ENCODE results near the gene XG. TPM values are rescaled to one million over a fixed set of nuclear protein-coding genes. Genes with fewer than 3 reads are reported as not detected.
"Not testable (repeated sequence)": the region's sequence is repeated elsewhere in the genome, so short reads cannot be mapped to it uniquely, and the experiment has no call there.

The XG gene
- total RNA-seq, 2 experiments from 2014 or later, result not detected

GRCh38 chrX:2799369-2799768 is 47.5 kb downstream of the XG start:
- Mint-ChIP-seq H3K4me1 (no peaks in the 10 kb centered on the region), H3K27me3 (no peaks in the 10 kb centered on the region), H3K36me3 (ENCODE audit: low read depth) (no peaks in the 10 kb centered on the region), H3K9me3 (no peaks in the 10 kb centered on the region), H3K4me3 (no peak overlapping the region), H3K27ac (no peak overlapping the region)
- DNase-seq, result no peak
- POLR2A ChIA-PET, result no interaction called here
- CTCF ChIA-PET, result no interaction called here

GRCh38 chrX:2799980-2800379 is 48.1 kb downstream of the XG start:
- POLR2A ChIA-PET; H3K4me3 Mint-ChIP-seq; H3K4me1 Mint-ChIP-seq; H3K27me3 Mint-ChIP-seq; CTCF ChIA-PET; DNase-seq; H3K36me3 Mint-ChIP-seq (ENCODE audit: low read depth); H3K27ac Mint-ChIP-seq; H3K9me3 Mint-ChIP-seq: not testable (repeated sequence)

DNA sequence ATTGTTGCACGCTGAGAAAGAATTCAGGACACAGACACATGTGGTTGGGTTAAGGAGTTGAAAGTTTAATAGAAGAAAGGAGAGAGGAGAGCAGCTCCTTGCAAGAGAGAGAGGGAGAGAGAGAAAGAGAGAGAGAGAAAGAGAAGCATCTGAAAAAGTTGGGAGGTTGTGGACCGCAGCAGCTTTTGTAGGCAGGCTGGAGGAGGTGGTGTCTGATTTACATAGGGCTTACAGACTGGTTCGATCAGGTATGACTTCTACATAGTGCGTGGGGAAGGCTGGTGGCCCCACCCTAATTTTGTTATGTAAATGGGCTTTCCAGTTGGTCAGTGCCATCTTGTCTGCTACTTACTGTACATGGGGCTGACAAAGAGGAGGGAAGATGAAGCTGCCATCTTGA is 49.4 kb downstream of the XG start:
- no peak overlapping the region for H3K4me3 Mint-ChIP-seq
- no peak overlapping the region for H3K27ac Mint-ChIP-seq
- H3K4me1 Mint-ChIP-seq, result no peaks in the 10 kb centered on the region
- ChIA-PET CTCF (interaction anchor here (0.8 kb wide), 1 partner anchor 15 kb away, joined by 4 read pairs; no protein-coding TSS in a partner anchor), POLR2A (no interaction called here)
- no peaks in the 10 kb centered on the region for H3K27me3 Mint-ChIP-seq
- H3K9me3 Mint-ChIP-seq, result no peaks in the 10 kb centered on the region
- H3K36me3 Mint-ChIP-seq (ENCODE audit: low read depth), result no peaks in the 10 kb centered on the region
- DNase-seq, result no peak

DNA sequence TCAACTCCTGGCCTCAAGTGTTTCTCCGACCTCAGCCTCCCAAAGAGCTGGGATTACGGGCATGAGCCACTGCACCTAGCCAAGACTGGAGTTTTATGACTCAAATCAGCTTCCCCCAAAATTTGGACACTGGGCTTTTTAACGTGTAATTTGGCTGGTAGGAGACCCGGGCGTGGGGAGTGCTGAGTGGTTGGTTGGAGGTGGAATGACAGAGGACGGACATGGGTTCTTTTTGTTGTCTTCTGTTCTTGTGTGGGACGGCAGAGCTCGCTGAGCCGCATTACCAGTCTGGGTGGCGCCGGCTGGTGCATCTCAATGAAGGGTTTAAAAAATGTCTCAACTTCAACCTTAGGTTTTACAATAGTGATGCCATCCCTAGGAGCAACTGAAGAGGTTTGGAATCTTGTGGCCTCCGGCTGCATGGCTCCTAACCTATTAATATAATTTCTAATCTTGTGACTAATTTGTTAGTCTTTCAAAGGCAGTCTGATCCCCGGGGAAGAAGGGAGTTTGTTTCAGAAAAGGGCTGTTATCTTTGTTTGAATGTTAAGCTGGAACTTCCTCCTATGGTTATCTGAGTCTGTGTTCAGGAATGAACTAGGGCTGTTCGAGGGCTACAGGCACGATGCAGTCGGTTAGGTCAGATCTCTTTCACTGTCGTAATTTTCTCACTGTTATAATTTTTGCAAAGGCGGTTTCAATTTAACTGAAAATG is 50.7 kb downstream of the XG start:
- H3K27ac Mint-ChIP-seq; DNase-seq; H3K9me3 Mint-ChIP-seq; CTCF ChIA-PET; H3K36me3 Mint-ChIP-seq (ENCODE audit: low read depth); H3K4me1 Mint-ChIP-seq; H3K27me3 Mint-ChIP-seq; H3K4me3 Mint-ChIP-seq: not testable (repeated sequence)
- POLR2A ChIA-PET, result interaction anchor here (0.6 kb wide), 1 partner anchor 10 kb away, joined by 4 read pairs; no protein-coding TSS in a partner anchor

DNA sequence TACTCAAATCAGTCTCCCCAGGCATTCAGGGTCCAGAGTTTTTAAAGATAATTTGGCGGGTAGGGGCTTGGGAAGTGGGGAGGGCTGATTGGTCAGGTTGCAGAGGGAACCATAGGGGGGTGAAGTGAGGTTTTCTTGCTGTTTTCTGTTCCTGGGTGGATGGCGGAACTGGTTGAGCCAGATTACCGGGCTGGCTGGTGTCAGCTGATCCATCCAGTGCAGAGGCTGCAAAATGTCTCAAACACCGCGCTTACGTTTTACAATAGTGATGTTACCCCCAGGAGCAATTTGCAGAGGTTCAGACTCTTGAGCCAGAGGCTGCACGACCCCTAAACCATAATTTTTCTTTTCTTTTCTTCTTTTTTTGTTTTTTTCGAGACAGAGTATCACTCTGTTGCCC is 51.6 kb downstream of the XG start:
- H3K36me3 Mint-ChIP-seq (ENCODE audit: low read depth); H3K27ac Mint-ChIP-seq; H3K27me3 Mint-ChIP-seq; H3K4me1 Mint-ChIP-seq; H3K4me3 Mint-ChIP-seq; POLR2A ChIA-PET; H3K9me3 Mint-ChIP-seq; CTCF ChIA-PET; DNase-seq: not testable (repeated sequence)

DNA sequence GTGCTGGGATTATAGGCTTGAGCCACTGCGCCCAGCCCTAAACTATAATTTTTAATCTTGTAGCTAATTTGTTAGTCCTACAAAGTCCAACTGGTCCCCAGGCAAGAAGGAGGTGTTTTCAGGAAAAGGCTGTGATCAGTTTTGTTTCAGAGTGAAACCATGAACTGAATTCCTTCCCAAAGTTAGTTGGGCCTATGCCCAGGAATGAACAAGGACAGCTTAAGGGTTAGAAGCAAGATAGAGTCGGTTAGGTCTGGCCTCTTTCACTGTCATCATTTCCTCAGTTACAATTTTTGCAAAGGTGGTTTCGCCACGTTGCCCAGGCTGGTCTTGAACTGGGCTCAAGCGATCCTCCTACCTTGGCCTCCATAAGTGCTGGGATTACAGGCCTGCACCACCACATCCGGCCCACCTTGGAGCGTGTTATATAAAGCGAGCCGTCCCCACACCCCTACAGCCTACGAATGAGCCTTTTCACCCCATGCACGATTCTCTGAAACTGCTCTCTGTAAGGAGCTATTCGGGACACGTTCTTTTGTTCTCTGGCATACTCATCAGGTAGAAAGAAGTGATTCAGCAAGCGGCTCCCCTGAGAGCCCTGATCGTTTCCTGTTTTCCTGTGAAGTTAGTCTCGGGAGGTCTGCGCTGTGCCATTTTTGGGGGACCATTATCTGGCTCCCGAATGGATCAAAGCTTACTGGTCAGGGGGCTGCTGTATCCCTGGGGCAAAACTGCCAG is 52.4 kb downstream of the XG start:
- H3K9me3 Mint-ChIP-seq; H3K4me3 Mint-ChIP-seq; CTCF ChIA-PET; H3K27me3 Mint-ChIP-seq; POLR2A ChIA-PET; H3K36me3 Mint-ChIP-seq (ENCODE audit: low read depth); H3K27ac Mint-ChIP-seq; DNase-seq; H3K4me1 Mint-ChIP-seq: not testable (repeated sequence)

DNA sequence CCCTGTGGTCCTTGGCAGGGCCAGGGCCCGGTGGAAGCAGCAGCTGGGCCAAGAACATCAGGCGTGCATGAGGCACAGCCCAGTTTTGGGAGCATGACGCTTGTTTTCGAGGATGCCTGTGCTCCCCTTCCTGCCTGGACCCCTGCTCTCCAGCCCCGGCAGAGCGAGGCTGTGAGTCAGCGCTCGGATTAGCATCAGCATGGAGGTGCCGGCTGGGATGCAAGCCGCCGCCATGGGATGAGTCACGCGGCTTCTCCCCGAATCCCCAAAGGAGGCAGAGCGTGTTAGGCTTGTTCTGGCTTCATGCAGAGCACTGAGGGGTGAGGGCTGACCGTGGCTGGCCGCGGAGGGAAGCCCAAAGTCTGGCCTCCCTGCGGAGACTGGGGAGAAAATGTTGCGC is 53.0 kb downstream of the XG start:
- H3K27ac Mint-ChIP-seq; H3K9me3 Mint-ChIP-seq; H3K4me3 Mint-ChIP-seq; CTCF ChIA-PET; H3K4me1 Mint-ChIP-seq; H3K36me3 Mint-ChIP-seq (ENCODE audit: low read depth); POLR2A ChIA-PET; H3K27me3 Mint-ChIP-seq; DNase-seq: not testable (repeated sequence)

GRCh38 chrX:2811271-2811670 is 59.4 kb downstream of the XG start:
- Mint-ChIP-seq H3K27me3 (peaks cover 6% of the 10 kb centered on the region), H3K9me3 (peaks cover 4% of the 10 kb centered on the region), H3K36me3 (ENCODE audit: low read depth) (no peaks in the 10 kb centered on the region), H3K4me3 (no peak overlapping the region), H3K4me1 (peaks cover 2% of the 10 kb centered on the region), H3K27ac (no peak overlapping the region)
- POLR2A ChIA-PET, result no interaction called here
- CTCF ChIA-PET, result no interaction called here
- no peak for DNase-seq

GRCh38 chrX:2812161-2812907 is 60.5 kb downstream of the XG start:
- H3K27ac Mint-ChIP-seq; H3K9me3 Mint-ChIP-seq; H3K27me3 Mint-ChIP-seq; H3K36me3 Mint-ChIP-seq (ENCODE audit: low read depth); H3K4me1 Mint-ChIP-seq; H3K4me3 Mint-ChIP-seq; CTCF ChIA-PET: not testable (repeated sequence)
- POLR2A ChIA-PET, result interaction anchor here (0.6 kb wide), 1 partner anchor 10 kb away, joined by 4 read pairs; no protein-coding TSS in a partner anchor
- DNase-seq, result peak; percentile 53

DNA sequence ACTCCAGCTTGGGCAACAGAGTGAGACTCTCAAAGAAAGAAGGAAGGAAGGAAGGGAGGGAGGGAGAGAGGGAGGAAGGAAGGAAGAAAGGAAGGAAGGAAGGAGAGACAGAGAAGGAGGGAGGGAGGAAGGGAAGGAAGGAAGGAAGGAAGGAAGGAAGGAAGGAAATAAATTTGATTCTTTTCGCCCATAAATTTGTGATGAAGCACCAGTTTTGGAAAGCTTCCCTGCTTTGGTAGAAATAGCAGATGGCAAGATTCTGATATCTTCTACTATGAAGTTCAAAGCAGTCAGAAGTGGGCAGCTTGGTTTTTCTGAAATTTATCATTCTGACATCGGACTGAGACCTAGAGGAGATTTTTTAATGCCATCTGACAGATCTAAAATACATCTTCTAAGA is 65.2 kb downstream of the XG start:
- no peaks in the 10 kb centered on the region for H3K9me3 Mint-ChIP-seq
- POLR2A ChIA-PET, result no interaction called here
- CTCF ChIA-PET, result no interaction called here
- H3K4me3 Mint-ChIP-seq, result no peak overlapping the region
- DNase-seq, result no peak
- peaks cover 6% of the 10 kb centered on the region for H3K27me3 Mint-ChIP-seq
- H3K27ac Mint-ChIP-seq, result no peak overlapping the region
- peaks cover 13% of the 10 kb centered on the region for H3K4me1 Mint-ChIP-seq
- no peaks in the 10 kb centered on the region for H3K36me3 Mint-ChIP-seq (ENCODE audit: low read depth)

DNA sequence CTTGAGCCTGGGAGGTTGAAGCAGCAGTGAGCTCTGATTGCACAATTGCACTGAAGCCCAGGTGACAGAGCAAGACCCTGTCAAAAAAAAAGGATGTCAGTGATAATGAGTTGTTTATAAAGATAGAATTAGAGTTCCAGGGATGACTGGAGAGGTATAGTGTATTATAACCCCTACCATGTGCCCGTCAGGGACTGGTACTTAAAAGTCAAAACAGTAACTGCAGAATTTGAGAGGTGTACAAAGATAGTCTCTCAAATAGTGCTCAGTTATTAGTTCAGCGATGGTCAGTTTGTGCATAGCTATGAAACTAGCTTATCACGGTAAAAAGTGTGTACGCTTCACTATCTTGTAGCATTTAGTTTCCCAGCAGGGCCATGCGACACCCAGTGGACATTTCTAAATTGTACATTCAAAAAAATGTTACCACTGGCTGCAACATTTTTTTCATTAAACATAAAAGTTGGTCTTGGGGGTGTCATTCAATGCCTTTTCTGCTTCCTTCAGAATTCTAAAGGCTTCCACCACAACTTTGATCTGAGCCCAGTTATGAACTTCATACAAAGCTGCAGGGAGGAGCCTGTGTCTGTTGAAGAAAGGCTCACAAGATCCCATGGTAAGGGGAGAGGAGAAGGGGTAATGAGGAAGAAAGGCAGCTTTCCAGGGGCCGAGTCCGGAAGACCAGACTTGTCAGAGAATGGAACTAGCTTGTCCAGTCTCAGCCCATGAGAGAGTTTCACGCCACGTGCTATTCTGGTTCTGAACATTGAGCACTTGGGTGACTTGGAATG is 67.7 kb downstream of the XG start:
- POLR2A ChIA-PET, result no interaction called here
- Mint-ChIP-seq H3K4me1 (peaks cover 11% of the 10 kb centered on the region), H3K9me3 (no peaks in the 10 kb centered on the region), H3K4me3 (no peak overlapping the region), H3K36me3 (ENCODE audit: low read depth) (no peaks in the 10 kb centered on the region), H3K27ac (no peak overlapping the region), H3K27me3 (peaks cover 1% of the 10 kb centered on the region)
- CTCF ChIA-PET, result no interaction called here
- DNase-seq, result no peak

GRCh38 chrX:2820136-2820771 is 68.4 kb downstream of the XG start:
- Mint-ChIP-seq H3K27me3 (no peaks in the 10 kb centered on the region), H3K4me1 (peaks cover 11% of the 10 kb centered on the region), H3K4me3 (no peak overlapping the region), H3K27ac (no peak overlapping the region), H3K36me3 (ENCODE audit: low read depth) (no peaks in the 10 kb centered on the region), H3K9me3 (no peaks in the 10 kb centered on the region)
- ChIA-PET POLR2A (no interaction called here), CTCF (no interaction called here)
- no peak for DNase-seq
